ENCODE results near the gene KIAA0753.

DNA sequence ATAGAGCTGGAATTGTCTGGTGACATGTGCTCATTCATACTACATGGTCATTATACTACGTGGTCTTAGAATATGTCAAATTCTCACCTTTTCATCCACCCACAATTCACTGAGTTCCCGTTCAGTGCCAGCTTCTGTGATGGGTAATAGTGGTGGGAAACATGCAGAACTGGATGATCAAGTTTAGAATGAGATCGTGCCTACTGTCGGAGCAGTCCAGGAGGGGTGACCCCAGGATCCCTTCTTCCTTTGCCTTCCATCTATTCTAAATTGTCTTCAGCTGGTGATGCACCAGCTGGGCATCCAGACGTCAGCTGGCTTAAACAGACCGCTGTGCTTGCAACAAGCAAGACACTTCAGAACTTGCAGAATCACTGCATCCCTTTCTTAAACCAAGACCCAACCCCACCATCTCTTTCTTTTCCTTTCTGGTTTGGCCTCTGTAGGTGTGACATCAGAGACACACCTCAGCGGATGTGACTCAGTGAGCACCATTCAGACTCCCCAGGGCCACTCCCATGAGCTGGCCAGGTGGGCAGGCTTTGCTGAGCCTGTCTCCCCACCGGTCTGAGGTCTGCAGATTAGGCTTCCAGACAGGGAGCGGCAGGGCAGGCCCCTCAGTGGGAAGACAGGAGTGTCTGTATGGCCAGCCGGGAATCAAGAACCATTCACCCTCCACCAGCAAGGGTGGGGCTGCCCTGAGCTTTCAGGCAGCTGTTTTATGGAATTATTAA lies 29.1 kb upstream of the KIAA0753 start:
- TF ChIP-seq EZH2 (IDR thresholded peaks at IDR 0.05; ENCODE audit: low read depth, low read length, severe bottlenecking): no peak
- TF ChIP-seq SP1 (IDR thresholded peaks at IDR 0.05; ENCODE audit: low read depth, low read length): no peak
- TF ChIP-seq, protein P1, sequence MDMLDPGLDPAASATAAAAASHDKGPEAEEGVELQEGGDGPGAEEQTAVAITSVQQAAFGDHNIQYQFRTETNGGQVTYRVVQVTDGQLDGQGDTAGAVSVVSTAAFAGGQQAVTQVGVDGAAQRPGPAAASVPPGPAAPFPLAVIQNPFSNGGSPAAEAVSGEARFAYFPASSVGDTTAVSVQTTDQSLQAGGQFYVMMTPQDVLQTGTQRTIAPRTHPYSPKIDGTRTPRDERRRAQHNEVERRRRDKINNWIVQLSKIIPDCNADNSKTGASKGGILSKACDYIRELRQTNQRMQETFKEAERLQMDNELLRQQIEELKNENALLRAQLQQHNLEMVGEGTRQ (IDR thresholded peaks at IDR 0.05; ENCODE audit: low read length): no peak
- no peak for TF ChIP-seq POLR2A (IDR thresholded peaks at IDR 0.05; ENCODE audit: control extremely low read depth in 1 of 2, low read depth in 2 of 2, low read length in 2 of 2)
- TF ChIP-seq, protein P2, sequence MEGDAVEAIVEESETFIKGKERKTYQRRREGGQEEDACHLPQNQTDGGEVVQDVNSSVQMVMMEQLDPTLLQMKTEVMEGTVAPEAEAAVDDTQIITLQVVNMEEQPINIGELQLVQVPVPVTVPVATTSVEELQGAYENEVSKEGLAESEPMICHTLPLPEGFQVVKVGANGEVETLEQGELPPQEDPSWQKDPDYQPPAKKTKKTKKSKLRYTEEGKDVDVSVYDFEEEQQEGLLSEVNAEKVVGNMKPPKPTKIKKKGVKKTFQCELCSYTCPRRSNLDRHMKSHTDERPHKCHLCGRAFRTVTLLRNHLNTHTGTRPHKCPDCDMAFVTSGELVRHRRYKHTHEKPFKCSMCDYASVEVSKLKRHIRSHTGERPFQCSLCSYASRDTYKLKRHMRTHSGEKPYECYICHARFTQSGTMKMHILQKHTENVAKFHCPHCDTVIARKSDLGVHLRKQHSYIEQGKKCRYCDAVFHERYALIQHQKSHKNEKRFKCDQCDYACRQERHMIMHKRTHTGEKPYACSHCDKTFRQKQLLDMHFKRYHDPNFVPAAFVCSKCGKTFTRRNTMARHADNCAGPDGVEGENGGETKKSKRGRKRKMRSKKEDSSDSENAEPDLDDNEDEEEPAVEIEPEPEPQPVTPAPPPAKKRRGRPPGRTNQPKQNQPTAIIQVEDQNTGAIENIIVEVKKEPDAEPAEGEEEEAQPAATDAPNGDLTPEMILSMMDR (IDR thresholded peaks at IDR 0.05; ENCODE audit: control extremely low read depth in 1 of 3, insufficient read depth in 1 of 3, low read depth in 1 of 3, low read length in 3 of 3): no peak
- TF ChIP-seq POLR2AphosphoS5 (IDR thresholded peaks at IDR 0.05; ENCODE audit: low read depth, low read length): no peak
- no peak for TF ChIP-seq EP300 (IDR thresholded peaks at IDR 0.05; ENCODE audit: borderline replicate concordance in 1 of 2, low read depth in 2 of 2, low read length in 2 of 2)
- TF ChIP-seq TAF1 (IDR thresholded peaks at IDR 0.05; ENCODE audit: low read depth, low read length): no peak
- no peak for TF ChIP-seq SRF (IDR thresholded peaks at IDR 0.05; ENCODE audit: low read depth, low read length)
